ENCODE measurements around the gene PWWP2A.

The PWWP2A gene

DNA sequence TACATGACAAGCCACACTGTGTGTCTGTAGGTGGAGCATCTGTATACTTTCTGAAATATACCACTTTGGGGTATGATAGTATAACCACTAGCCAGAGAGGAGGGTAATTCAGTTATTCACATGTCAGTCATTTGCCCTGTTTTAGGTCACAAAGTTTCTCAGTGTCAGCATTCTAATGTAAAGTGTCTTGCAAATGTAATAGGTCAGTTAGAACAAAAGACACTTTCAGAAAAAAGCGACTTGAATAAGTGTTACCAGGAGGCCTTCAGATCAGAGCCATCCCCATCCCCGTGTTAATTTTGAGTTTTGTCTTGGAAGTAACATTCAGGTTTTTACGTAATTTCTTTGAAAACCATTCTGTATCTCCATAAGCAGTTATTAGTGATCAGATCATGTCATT is 76.6 kb downstream of the PWWP2A start:
- DNase-seq (ENCODE audit: insufficient read length), result no peak
- TF ChIP-seq POLR2AphosphoS5 (IDR thresholded peaks at IDR 0.05; ENCODE audit: low read depth, low read length), result no peak
- no peak for TF ChIP-seq POLR2A (IDR thresholded peaks at IDR 0.05; ENCODE audit: low read depth, low read length)
- no peak for TF ChIP-seq TAF1 (IDR thresholded peaks at IDR 0.05; ENCODE audit: borderline replicate concordance, low read depth, low read length)
- no peak for FAIRE-seq
